ENCODE results near the gene FCN2. TPM values are rescaled to one million over a fixed set of nuclear protein-coding genes. Genes with fewer than 3 reads are reported as not detected.

Gene FCN2
- total and polyA plus RNA-seq, 9 of the 15 experiments (the other 6 are each of a cell fraction or from before 2014, with no cell fraction given), result not detected

DNA sequence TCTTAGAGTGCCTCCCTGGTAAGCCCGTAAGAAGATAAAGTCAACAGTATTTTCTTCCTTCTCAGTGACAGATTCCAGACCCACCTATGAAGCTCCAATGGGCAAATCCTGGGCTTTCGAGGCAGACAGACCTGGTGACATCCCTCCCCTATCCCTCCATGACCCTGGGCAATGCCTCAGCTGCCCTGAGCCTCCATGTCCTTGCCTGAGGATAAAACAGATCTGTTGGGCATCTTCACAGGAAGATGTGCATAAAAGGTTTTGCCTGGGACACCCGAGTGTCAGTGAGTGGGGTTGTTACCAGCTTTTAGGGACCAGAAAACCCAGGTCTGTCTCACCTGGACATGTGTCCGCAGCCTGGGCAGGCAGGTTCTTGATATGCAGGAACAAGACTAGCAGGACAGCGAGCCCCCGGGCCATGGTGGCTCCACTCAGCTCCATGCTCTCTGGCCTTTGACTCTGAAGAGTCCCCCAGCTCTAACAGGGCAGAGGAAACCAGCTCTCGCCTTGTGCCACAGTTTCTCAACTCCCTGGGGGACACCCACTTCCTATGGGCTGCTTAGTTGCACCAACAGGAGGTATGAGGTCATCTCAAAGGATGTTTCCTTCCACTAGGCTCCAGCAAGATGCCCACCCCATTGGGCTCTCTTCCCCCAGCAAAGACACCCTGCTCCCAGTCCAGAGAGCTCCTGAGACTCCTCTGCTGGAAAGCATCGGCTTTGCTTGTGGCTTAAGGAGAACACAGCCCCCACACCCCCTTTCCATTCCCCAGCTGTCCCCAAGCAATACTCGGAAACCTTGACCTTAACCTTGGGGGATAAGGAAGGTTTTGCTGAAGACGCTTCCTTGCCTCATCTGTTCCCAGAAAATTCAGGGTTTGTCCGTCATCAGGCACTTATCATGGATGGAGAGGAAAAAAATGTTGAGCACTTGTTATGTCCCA is 37.1 kb downstream of the FCN2 start, which contains the start of gene FCN1:
FCN1 (minus strand) TSS at position 482 of the 943 bp plus-strand sequence; CDS start at position 441, 41 bp downstream.
- no peak for DNase-seq (ENCODE audit: extremely low read depth in 1 of 4, low spot score in 3 of 4)
- no peaks in the 10 kb centered on the region for H3K36me3 ChIP-seq (ENCODE audit: control insufficient read depth, insufficient read depth, low read length)
- peaks cover 2 to 31% of the 10 kb centered on the region in 2 experiments; a peak in 4 of 5 replicates for H3K27me3 ChIP-seq (ENCODE audit: control insufficient read depth in 2 of 2, insufficient read depth in 2 of 2, low read length in 2 of 2)
- H3K9me3 ChIP-seq (replicated peaks; ENCODE audit: control insufficient read depth, insufficient read depth, low read depth, low read length), result no peaks in the 10 kb centered on the region
- CTCF ChIA-PET (ENCODE audit: low intra/inter-chr PET ratio), result no interaction called here
- H3K27ac ChIP-seq (ENCODE audit: extremely low read depth, low read depth, low read length), result no peak within 1 kb of the TSS
- POLR2A ChIA-PET, result no interaction called here
- in situ Hi-C loops (cut with MboI) (no loop called here), intact Hi-C loops (cut with micrococcal nuclease) (no loop called here)
- no peaks in the 10 kb centered on the region; the same call in none of the 2 replicates for H4K20me1 ChIP-seq (replicated peaks; ENCODE audit: control insufficient read depth, insufficient read depth, low read length)
- no peak within 1 kb of the TSS for H2AFZ ChIP-seq (ENCODE audit: low read depth, low read length)
- no peaks in the 10 kb centered on the region for H3K9me1 ChIP-seq (ENCODE audit: control insufficient read depth, insufficient read depth, low read length)
- no peaks in the 10 kb centered on the region for H3K79me2 ChIP-seq (ENCODE audit: control insufficient read depth, insufficient read depth, low read length)
- H3K4me3 ChIP-seq, result no peak within 1 kb of the TSS
- FAIRE-seq, result no peak
- no peaks in the 10 kb centered on the region for H3K4me1 ChIP-seq (replicated peaks in 1 of 2; ENCODE audit: control insufficient read depth in 2 of 2, insufficient read depth in 2 of 2, low read length in 2 of 2)
- WGBS (ENCODE audit: insufficient coverage, low coverage, missing lambda C conversion rate), result 2% methylated on average over 11 of the region's 11 CpGs
- H3K9ac ChIP-seq (ENCODE audit: insufficient read depth in 1 of 2, low read depth in 2 of 2, low read length in 2 of 2), result no peak within 1 kb of the TSS
- TF ChIP-seq YBX1 (IDR thresholded peaks at IDR 0.05), result no peak
- no peak for TF ChIP-seq ASH1L (IDR thresholded peaks at IDR 0.05; ENCODE audit: borderline replicate concordance, low read depth, partially characterized antibody)
- TF ChIP-seq E2F3 (CRISPR knock-in tag; IDR thresholded peaks at IDR 0.05), result no peak
- TF ChIP-seq ELF4 (CRISPR knock-in tag; IDR thresholded peaks at IDR 0.05), result no peak
- TF ChIP-seq ZNF324 (CRISPR knock-in tag; IDR thresholded peaks at IDR 0.05), result no peak
- no peak within 1 kb of the TSS for H3K4me2 ChIP-seq (ENCODE audit: insufficient read depth, low read length)
- no peak for ATAC-seq
- BruUV-seq (replicated peaks), result no TSS peak

DNA sequence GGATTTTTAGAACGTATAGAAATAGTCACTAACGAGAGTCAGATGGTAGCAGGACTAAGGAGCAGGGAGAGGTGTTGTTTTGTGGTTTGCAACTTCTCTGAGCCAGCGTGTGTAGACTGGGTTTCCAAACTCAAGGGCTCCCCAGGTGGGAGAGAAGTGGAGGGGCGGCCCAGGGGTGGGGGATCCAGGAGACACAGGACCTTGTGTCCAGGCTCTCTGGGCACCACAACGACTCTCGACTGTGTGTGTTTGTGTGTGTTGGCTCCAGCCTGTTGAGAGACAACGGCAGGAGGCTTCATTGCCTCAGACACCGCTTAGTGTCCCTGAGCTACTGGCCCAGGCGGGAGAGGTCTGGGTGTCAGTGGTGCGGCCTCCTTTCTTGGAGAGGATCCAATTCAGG is 38.0 kb downstream of the FCN2 start:
- POLR2A ChIA-PET, result no interaction called here
- intact Hi-C loops (cut with micrococcal nuclease) (no loop called here), in situ Hi-C loops (cut with MboI) (no loop called here)
- no peaks in the 10 kb centered on the region for H3K79me2 ChIP-seq (ENCODE audit: control insufficient read depth, insufficient read depth, low read length)
- H3K4me1 ChIP-seq (replicated peaks in 1 of 2; ENCODE audit: control insufficient read depth in 2 of 2, insufficient read depth in 2 of 2, low read length in 2 of 2), result no peaks in the 10 kb centered on the region
- H3K9me1 ChIP-seq (ENCODE audit: control insufficient read depth, insufficient read depth, low read length), result no peaks in the 10 kb centered on the region
- no peak overlapping the region for H3K4me2 ChIP-seq (ENCODE audit: insufficient read depth, low read length)
- H3K36me3 ChIP-seq (ENCODE audit: control insufficient read depth, insufficient read depth, low read length), result no peaks in the 10 kb centered on the region
- no TSS peak for BruUV-seq (replicated peaks)
- H4K20me1 ChIP-seq (replicated peaks; ENCODE audit: control insufficient read depth, insufficient read depth, low read length), result no peaks in the 10 kb centered on the region
- no peak overlapping the region for H3K27ac ChIP-seq (ENCODE audit: extremely low read depth, low read depth, low read length)
- peaks cover 0 to 21% of the 10 kb centered on the region in 2 experiments; a peak in 3 of 5 replicates for H3K27me3 ChIP-seq (ENCODE audit: control insufficient read depth in 2 of 2, insufficient read depth in 2 of 2, low read length in 2 of 2)
- ATAC-seq, result no peak
- H2AFZ ChIP-seq (ENCODE audit: low read depth, low read length), result no peak overlapping the region
- 0% methylated on average over 10 of the region's 10 CpGs for WGBS (ENCODE audit: insufficient coverage, low coverage, missing lambda C conversion rate)
- DNase-seq (ENCODE audit: extremely low read depth in 1 of 4, low spot score in 3 of 4), result no peak
- H3K9ac ChIP-seq (ENCODE audit: insufficient read depth in 1 of 2, low read depth in 2 of 2, low read length in 2 of 2), result no peak overlapping the region
- no peak for FAIRE-seq
- no peak overlapping the region for H3K4me3 ChIP-seq
- CTCF ChIA-PET (ENCODE audit: low intra/inter-chr PET ratio), result no interaction called here
- H3K9me3 ChIP-seq (replicated peaks; ENCODE audit: control insufficient read depth, insufficient read depth, low read depth, low read length), result no peaks in the 10 kb centered on the region
- TF ChIP-seq, protein P1, sequence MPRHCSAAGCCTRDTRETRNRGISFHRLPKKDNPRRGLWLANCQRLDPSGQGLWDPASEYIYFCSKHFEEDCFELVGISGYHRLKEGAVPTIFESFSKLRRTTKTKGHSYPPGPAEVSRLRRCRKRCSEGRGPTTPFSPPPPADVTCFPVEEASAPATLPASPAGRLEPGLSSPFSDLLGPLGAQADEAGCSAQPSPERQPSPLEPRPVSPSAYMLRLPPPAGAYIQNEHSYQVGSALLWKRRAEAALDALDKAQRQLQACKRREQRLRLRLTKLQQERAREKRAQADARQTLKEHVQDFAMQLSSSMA (CRISPR knock-in tag; IDR thresholded peaks at IDR 0.05), result no peak
- TF ChIP-seq KDM2B (CRISPR knock-in tag; IDR thresholded peaks at IDR 0.05) (no peak), NCOA6 (IDR thresholded peaks at IDR 0.05) (no peak)
- TF ChIP-seq, protein P2, sequence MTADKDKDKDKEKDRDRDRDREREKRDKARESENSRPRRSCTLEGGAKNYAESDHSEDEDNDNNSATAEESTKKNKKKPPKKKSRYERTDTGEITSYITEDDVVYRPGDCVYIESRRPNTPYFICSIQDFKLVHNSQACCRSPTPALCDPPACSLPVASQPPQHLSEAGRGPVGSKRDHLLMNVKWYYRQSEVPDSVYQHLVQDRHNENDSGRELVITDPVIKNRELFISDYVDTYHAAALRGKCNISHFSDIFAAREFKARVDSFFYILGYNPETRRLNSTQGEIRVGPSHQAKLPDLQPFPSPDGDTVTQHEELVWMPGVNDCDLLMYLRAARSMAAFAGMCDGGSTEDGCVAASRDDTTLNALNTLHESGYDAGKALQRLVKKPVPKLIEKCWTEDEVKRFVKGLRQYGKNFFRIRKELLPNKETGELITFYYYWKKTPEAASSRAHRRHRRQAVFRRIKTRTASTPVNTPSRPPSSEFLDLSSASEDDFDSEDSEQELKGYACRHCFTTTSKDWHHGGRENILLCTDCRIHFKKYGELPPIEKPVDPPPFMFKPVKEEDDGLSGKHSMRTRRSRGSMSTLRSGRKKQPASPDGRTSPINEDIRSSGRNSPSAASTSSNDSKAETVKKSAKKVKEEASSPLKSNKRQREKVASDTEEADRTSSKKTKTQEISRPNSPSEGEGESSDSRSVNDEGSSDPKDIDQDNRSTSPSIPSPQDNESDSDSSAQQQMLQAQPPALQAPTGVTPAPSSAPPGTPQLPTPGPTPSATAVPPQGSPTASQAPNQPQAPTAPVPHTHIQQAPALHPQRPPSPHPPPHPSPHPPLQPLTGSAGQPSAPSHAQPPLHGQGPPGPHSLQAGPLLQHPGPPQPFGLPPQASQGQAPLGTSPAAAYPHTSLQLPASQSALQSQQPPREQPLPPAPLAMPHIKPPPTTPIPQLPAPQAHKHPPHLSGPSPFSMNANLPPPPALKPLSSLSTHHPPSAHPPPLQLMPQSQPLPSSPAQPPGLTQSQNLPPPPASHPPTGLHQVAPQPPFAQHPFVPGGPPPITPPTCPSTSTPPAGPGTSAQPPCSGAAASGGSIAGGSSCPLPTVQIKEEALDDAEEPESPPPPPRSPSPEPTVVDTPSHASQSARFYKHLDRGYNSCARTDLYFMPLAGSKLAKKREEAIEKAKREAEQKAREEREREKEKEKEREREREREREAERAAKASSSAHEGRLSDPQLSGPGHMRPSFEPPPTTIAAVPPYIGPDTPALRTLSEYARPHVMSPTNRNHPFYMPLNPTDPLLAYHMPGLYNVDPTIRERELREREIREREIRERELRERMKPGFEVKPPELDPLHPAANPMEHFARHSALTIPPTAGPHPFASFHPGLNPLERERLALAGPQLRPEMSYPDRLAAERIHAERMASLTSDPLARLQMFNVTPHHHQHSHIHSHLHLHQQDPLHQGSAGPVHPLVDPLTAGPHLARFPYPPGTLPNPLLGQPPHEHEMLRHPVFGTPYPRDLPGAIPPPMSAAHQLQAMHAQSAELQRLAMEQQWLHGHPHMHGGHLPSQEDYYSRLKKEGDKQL (CRISPR knock-in tag; IDR thresholded peaks at IDR 0.05; ENCODE audit: borderline replicate concordance), result no peak

Measured in K562 (cell line).